Brain microvascular endothelial cell (primary cell): ENCODE results near the gene MYCN.
"Not testable (repeated sequence)": the region's sequence is repeated elsewhere in the genome, so short reads cannot be mapped to it uniquely, and the experiment has no call there.

Experiments used
- DNase-seq: peaks from one replicate; pipeline ENCODE4 v3.0.0-alpha.2; 2020
- H3K27ac ChIP-seq: fragments of 250-450 bp; sonication (Bioruptor Pico); 2 replicates; pipeline ENCODE4 v1.5.1; 2020; ENCODE audit warnings: mild to moderate bottlenecking, moderate library complexity
- H3K27me3 ChIP-seq: fragments of 250-450 bp; sonication (Bioruptor Pico); replicated peaks from 2 replicates; pipeline ENCODE4 v1.5.1; 2020; ENCODE audit warnings: mild to moderate bottlenecking
- H3K36me3 ChIP-seq: fragments of 250-450 bp; sonication (Bioruptor Pico); replicated peaks from 2 replicates; pipeline ENCODE4 v1.5.1; 2020; ENCODE audit warnings: mild to moderate bottlenecking
- H3K4me3 ChIP-seq: 2 replicates; pipeline ENCODE4 v1.5.1; 2011; ENCODE audit warnings: low read depth, mild to moderate bottlenecking, control low read depth, low read length, moderate library complexity
- CTCF ChIP-seq: IDR thresholded peaks from 2 replicates; pipeline ENCODE4 v1.5.1; 2011; ENCODE audit warnings: low read depth, mild to moderate bottlenecking, moderate library complexity, low read length, control low read depth, inconsistent platforms; ENCODE audit errors: missing control alignments
- in situ Hi-C: cut with HindIII; loops from 2 replicates; pipeline ENCODE4 v1.10.0; 2017; ENCODE audit warnings: low sequenced_read_pairs, low pct_ligation_motif_present

The MYCN gene

GRCh38 chr2:15911686-15912085 lies 28.7 kb upstream of the MYCN start:
- DNase-seq = no peak
- H3K27ac ChIP-seq = no peak overlapping the region
- no peaks in the 10 kb centered on the region for H3K36me3 ChIP-seq
- no peak overlapping the region for H3K4me3 ChIP-seq
- no peaks in the 10 kb centered on the region for H3K27me3 ChIP-seq
- in situ Hi-C loops = no loop called here
- no peak for TF ChIP-seq CTCF

GRCh38 chr2:15912203-15912602 lies 28.1 kb upstream of the MYCN start:
- no peaks in the 10 kb centered on the region for H3K27me3 ChIP-seq
- H3K36me3 ChIP-seq = no peaks in the 10 kb centered on the region
- DNase-seq = peak; percentile 41
- H3K4me3 ChIP-seq = no peak overlapping the region
- H3K27ac ChIP-seq = no peak overlapping the region
- in situ Hi-C loops = no loop called here
- no peak for TF ChIP-seq CTCF

- in situ Hi-C loops = no loop called here
- Histone ChIP-seq H3K27me3 (no peaks in the 10 kb centered on the region), H3K27ac (no peak overlapping the region), H3K4me3 (no peak overlapping the region), H3K36me3 (no peaks in the 10 kb centered on the region)
- TF ChIP-seq CTCF = no peak
- DNase-seq = no peak
Measured at GRCh38 chr2:15913146-15913545, 27.2 kb upstream of the MYCN start.

GRCh38 chr2:15914596-15915385 lies 25.6 kb upstream of the MYCN start:
- Histone ChIP-seq H3K36me3 (no peaks in the 10 kb centered on the region), H3K27ac (no peak overlapping the region), H3K27me3 (no peaks in the 10 kb centered on the region), H3K4me3 (no peak overlapping the region)
- TF ChIP-seq CTCF = no peak
- in situ Hi-C loops = no loop called here
- no peak for DNase-seq

- H3K27ac ChIP-seq, H3K36me3 ChIP-seq, DNase-seq, H3K4me3 ChIP-seq, H3K27me3 ChIP-seq, in situ Hi-C loops: not testable (repeated sequence)
Measured at GRCh38 chr2:15915546-15915945, 24.8 kb upstream of the MYCN start.

GRCh38 chr2:15916336-15916735 lies 24.0 kb upstream of the MYCN start:
- Histone ChIP-seq H3K36me3 (no peaks in the 10 kb centered on the region), H3K27ac (no peak overlapping the region), H3K27me3 (no peaks in the 10 kb centered on the region), H3K4me3 (no peak overlapping the region)
- no peak for DNase-seq
- in situ Hi-C loops = no loop called here
- no peak for TF ChIP-seq CTCF
